ENCODE measurements around the gene LENG1.

The LENG1 gene

GRCh38 chr19:54164369-54165068 is 5.0 kb upstream of the LENG1 start:
- DNase-seq (ENCODE audit: low spot score) = peak; percentile 67

DNA sequence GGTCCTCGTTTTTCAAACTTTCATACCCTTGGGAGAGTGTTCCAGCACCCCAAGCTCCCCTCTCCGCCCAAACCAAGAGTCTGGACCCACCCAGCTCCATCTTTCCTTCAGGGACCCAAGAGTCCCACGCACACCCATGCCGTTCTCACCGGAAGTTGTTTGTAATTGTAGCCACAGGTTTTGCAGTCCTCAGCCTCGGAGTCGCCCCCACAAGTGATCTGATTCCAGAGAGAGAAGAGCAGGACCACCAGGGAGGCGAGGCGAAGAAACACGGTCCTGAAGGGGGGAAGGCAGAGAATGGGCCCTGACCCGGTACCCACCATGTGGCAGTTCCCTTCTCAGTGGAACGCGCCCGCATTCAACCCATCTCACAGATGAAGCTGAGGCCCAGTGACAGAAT is 3.4 kb upstream of the LENG1 start:
- DNase-seq (ENCODE audit: low spot score) = no peak

GRCh38 chr19:54162241-54162805 is 2.8 kb upstream of the LENG1 start:
- peak; percentile 85 for DNase-seq (ENCODE audit: low spot score)

DNA sequence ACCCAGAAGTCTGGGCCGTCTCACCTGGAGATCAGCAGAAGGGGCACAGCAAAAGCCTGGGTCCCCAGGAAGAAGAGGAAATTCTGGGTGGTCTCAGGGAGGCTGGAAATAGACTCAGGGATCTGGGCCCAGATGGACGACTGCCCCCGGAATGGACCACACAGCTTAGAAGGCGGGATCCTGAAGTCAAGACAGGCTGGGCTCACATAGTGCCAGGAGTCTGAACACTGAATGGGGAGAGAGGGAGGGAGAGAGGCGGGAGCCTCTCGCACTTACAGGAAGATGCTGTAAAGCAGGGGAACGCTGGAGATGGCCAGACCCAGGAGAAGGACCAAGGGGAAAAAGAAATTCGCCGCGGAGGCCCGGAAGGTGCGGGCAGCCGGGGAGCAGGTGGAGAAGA is 1.3 kb upstream of the LENG1 start:
- DNase-seq (ENCODE audit: low spot score) = no peak

DNA sequence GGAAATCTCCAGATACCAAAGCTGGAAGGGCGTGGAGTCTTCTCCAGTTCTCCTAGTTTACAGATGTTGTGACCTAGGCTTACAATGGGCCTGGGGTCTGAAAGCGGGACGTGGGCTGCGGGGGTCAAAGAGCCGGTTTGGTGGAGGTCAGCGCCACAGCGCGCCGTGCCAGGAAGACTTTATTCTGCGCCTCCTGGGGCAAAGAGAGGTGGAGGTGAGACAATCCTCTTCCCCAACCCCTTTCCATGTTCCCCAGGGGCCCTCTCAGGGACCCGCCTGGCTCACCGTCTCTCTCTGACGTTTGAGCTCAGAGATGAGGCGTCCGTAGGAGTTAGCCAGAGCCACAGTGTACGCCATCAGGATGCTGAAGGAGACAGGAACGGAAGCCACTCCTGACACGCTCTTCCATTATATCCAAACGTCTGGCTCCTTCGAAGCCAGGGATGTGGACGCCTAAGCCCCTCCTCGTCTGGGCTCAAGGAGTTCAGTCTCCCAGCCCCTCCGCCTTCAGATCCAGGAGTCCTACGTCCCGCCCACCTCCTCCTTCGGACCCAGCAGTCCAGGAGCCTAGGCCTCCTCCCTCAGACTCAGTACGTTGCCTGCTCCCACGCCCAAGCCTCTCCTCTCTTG is 776 bp upstream of the LENG1 start:
- no peak for DNase-seq (ENCODE audit: low spot score)

DNA sequence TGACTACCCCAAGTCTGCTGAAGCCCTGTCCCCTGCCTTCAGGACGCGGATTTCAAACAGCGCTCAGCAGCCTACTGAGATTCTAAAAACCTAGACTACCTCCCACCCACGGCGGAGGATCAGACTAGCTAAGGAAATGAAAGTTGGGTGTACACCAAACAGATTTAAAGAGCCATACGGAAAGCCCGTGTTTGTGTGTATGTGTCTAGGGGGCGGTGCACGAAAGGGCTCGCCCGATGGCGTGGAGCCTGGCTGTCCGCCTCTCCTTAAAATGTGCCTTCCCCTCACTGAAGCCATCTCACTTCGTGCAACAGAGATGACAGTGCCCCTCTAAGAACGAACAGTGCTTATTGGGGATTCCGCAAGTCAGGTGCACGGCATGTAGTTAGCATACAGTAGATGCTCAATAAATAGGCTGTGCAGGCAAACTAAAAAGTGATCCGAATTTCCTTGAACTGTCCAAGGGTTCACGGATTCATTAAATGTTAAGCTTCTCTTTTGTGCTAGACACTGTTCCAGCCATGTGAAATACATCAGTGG is 639 bp downstream of the LENG1 start:
- no peak for DNase-seq (ENCODE audit: low spot score)

GRCh38 chr19:54156953-54157352 is 2.6 kb downstream of the LENG1 start:
- no peak for DNase-seq (ENCODE audit: low spot score)

- DNase-seq (ENCODE audit: low spot score) = no peak
Observed at GRCh38 chr19:54156490-54156889, 3.0 kb downstream of the LENG1 start.

GRCh38 chr19:54155694-54156093 is 3.8 kb downstream of the LENG1 start:
- no peak for DNase-seq (ENCODE audit: low spot score)

GRCh38 chr19:54154603-54155345 is 4.7 kb downstream of the LENG1 start:
- DNase-seq (ENCODE audit: low spot score) = peak; percentile 45

DNA sequence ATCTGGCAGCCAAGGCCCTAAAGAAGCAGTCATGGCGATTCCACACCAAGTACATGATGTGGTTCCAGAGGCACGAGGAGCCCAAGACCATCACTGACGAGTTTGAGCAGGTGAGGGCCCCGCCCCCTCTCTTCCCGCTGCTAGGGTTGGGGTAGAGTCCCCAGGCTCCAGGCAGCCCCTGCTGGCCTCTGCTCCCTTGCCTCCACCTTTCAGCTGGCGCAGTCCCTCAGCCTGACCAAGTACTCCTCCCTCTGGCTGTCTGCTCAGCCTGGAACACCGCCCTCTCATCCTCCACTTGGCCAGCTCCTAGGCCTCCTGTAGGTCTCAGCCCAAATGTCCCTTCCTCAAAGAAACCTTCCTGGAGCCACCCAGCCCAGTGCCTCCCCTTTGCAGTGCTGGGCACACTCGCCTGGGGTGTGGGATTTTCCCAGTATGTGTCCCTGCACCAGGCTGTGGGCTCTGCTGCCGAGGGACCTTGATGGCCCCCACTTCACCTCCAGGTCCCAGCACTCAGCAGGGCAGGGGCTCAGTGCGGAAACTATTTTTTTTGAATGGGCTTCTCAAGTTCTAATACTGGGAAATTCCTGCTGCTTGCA is 5.7 kb downstream of the LENG1 start:
- DNase-seq (ENCODE audit: low spot score) = no peak

DNA sequence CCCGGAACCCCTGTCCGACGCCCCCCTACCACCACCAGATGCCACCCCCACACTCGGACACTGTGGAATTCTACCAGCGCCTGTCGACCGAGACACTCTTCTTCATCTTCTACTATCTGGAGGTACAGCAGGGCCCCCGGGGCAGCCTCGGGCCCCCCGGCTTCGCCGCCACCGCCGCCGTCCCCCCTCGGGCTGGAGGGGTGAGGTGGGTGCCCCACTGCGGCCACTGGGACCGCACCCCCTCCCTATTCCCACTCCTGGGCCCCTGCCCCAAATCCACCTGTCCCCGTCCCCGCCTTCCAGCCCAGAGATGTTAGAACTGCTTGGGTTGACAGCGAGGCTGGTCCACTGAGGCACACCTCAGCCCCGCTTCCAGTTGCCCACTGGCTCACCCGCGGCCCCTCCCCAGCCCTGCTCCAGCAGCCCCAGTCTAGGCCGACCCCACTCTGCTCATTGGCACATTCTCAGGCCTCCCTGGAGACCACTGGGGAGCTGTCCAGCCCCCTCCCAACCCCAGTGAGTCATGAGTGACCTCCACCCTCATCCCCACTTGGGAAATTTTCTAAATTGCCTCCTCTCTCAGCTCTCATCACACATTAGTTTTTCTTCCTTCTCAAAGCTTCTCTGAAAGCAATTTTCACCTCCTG is 6.5 kb downstream of the LENG1 start:
- DNase-seq (ENCODE audit: low spot score) = no peak

- DNase-seq (ENCODE audit: low spot score) = no peak
Observed at GRCh38 chr19:54152267-54152666, 7.3 kb downstream of the LENG1 start.

GRCh38 chr19:54151362-54152035 is 8.0 kb downstream of the LENG1 start:
- no peak for DNase-seq (ENCODE audit: low spot score)

- DNase-seq (ENCODE audit: low spot score) = no peak
Observed at GRCh38 chr19:54149021-54149812, 10.3 kb downstream of the LENG1 start.

- DNase-seq (ENCODE audit: low spot score) = no peak
Observed at GRCh38 chr19:54148158-54148557, 11.4 kb downstream of the LENG1 start.

DNA sequence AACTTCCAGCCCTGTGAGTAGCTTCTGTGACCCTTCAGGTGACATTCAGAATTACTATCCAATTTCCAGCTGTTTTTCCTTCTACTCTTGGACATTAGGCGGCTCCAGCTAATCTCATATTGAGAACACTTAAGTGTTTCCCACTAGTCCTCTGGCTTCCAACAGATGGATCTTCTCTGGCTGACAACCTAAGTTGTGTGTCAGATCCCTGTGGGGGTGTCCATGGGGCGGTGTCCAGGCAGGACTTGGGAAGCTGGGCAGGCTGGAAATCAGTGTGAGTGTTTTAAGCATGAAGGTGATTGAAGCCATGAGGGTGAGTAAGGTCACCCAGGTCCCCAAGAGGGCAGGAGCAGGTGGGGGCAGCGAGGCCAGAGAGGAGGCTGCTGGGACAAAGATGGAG is 11.8 kb downstream of the LENG1 start:
- no peak for DNase-seq (ENCODE audit: low spot score)

DNA sequence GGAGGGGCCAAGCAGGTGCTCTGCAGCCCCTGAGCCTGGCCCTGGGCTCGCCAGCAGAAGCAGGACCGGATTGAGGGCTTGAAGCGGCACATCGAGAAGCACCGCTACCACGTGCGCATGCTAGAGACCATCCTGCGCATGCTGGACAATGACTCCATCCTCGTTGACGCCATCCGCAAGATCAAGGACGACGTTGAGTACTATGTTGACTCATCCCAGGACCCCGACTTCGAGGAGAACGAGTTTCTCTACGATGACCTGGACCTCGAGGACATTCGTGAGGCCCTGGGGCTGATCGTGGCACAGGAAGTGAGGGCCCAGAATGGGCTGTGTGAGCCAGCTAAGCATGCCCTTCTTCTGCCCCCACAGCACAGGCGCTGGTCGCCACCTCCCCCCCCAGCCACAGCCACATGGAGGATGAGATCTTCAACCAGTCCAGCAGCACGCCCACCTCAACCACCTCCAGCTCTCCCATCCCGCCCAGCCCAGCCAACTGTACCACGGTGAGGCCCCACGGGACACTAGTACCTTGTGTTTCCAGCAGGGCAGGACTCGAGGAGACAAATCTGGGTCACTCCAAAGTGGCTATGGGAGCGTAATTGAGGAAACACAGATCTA is 13.9 kb downstream of the LENG1 start:
- DNase-seq (ENCODE audit: low spot score) = no peak

DNA sequence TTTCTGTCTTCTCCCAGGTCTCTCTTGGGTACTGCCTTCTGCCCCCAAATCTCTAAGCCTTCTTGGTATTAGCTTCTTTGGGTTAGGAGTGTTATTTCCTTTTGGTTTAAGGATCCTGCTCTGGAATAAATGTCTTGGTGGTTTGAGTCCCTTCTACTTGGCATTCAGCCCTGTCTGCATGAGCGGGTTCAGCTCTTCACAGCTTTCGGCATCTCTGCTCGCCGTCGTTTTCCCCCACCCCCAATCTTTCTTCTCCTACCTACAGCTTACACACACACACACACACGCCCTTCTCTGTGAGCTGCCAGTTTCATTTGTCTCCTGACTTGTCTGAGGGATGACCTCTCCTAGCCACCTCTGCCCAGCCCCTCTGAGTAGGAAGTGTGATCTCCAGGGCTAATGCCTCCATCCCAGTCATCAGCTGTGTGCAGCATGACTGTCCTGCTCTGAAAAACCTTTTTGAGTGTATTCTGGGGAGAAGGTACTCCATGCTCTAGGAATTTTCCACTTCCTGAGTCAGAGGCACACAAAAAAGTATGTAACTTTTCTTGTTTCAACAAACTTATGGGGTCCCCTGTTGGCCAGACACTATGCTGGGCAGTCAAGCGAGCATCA is 17.2 kb downstream of the LENG1 start:
- no peak for DNase-seq (ENCODE audit: low spot score)
